Muscle layer of colon (tissue), 2 donors: ENCODE results near the gene SSX2.
"Not testable (repeated sequence)": the region's sequence is repeated elsewhere in the genome, so short reads cannot be mapped to it uniquely, and the experiment has no call there.

Experiments used
- H3K27ac ChIP-seq: one replicate; pipeline ENCODE4 v1.7.0; 2013; ENCODE audit warnings: low read depth, mild to moderate bottlenecking, low read length, moderate library complexity
- H3K27me3 ChIP-seq, 2 donors: one replicate each; pipeline ENCODE4 v1.7.0; 2013; ENCODE audit warnings: low read length in 2 of 2, mild to moderate bottlenecking in 2 of 2; ENCODE audit not compliant: insufficient read depth in 2 of 2, control insufficient read depth in 1 of 2
- H3K36me3 ChIP-seq: one replicate; pipeline ENCODE4 v1.7.0; 2013; ENCODE audit warnings: mild to moderate bottlenecking, low read length; ENCODE audit not compliant: insufficient read depth
- H3K4me1 ChIP-seq: one replicate; pipeline ENCODE4 v1.7.0; 2013; ENCODE audit warnings: mild to moderate bottlenecking, low read length; ENCODE audit not compliant: insufficient read depth
- H3K4me3 ChIP-seq, 2 donors: one replicate each; pipeline ENCODE4 v1.7.0; 2013; ENCODE audit warnings: low read length in 2 of 2, low read depth in 1 of 2, mild to moderate bottlenecking in 1 of 2, moderate library complexity in 1 of 2
- H3K9ac ChIP-seq: one replicate; pipeline ENCODE4 v1.7.0; 2013; ENCODE audit warnings: low read length
- H3K9me3 ChIP-seq: one replicate; pipeline ENCODE4 v1.7.0; 2013; ENCODE audit warnings: mild to moderate bottlenecking, low read length
- donor health status: abdominal sarcoma.
- donor health status: Adenocarcinoma of cecum.

The SSX2 gene

GRCh38 chrX:52707078-52707477 lies at the start of gene SSX2:
SSX2 (minus strand) TSS chrX:52707178; CDS start chrX:52705749, 1,429 bp downstream.
- not testable (repeated sequence) for H3K27me3 ChIP-seq, H3K4me3 ChIP-seq, H3K27ac ChIP-seq, H3K9me3 ChIP-seq, H3K9ac ChIP-seq, H3K36me3 ChIP-seq, H3K4me1 ChIP-seq

GRCh38 chrX:52750952-52751351 lies 44.0 kb upstream of the SSX2 start, which contains the start of gene SSX2B:
SSX2B (plus strand) TSS chrX:52751252; CDS start chrX:52752681, 1,429 bp downstream.
- not testable (repeated sequence) for H3K36me3 ChIP-seq, H3K4me3 ChIP-seq, H3K9ac ChIP-seq, H3K4me1 ChIP-seq, H3K27me3 ChIP-seq, H3K9me3 ChIP-seq, H3K27ac ChIP-seq

GRCh38 chrX:52692034-52692433 lies 14.9 kb downstream of the SSX2 start:
- H3K36me3 ChIP-seq, H3K27ac ChIP-seq: not testable (repeated sequence)

GRCh38 chrX:52662218-52662617 lies 44.8 kb downstream of the SSX2 start:
- H3K27me3 ChIP-seq, H3K9me3 ChIP-seq, H3K36me3 ChIP-seq, H3K4me1 ChIP-seq, H3K9ac ChIP-seq, H3K27ac ChIP-seq, H3K4me3 ChIP-seq: not testable (repeated sequence)

More at GRCh38 chrX:52692034-52692433, 14.9 kb downstream of the SSX2 start:
- not testable (repeated sequence) for H3K4me1 ChIP-seq, H3K27me3 ChIP-seq, H3K4me3 ChIP-seq, H3K9me3 ChIP-seq, H3K9ac ChIP-seq

GRCh38 chrX:52655475-52655874 lies 51.5 kb downstream of the SSX2 start:
- not testable (repeated sequence) for H3K36me3 ChIP-seq, H3K9ac ChIP-seq, H3K4me1 ChIP-seq, H3K9me3 ChIP-seq, H3K27me3 ChIP-seq, H3K27ac ChIP-seq, H3K4me3 ChIP-seq

GRCh38 chrX:52654800-52655199 lies 52.2 kb downstream of the SSX2 start, which contains the start of gene SSX7:
SSX7 (minus strand) TSS chrX:52654900; CDS start chrX:52653472, 1,428 bp downstream.
- H3K4me3 ChIP-seq, H3K4me1 ChIP-seq, H3K27me3 ChIP-seq, H3K9me3 ChIP-seq, H3K9ac ChIP-seq, H3K27ac ChIP-seq, H3K36me3 ChIP-seq: not testable (repeated sequence)

GRCh38 chrX:52650676-52651075 lies 56.3 kb downstream of the SSX2 start:
- not testable (repeated sequence) for H3K27me3 ChIP-seq, H3K27ac ChIP-seq, H3K36me3 ChIP-seq, H3K9me3 ChIP-seq, H3K4me3 ChIP-seq, H3K9ac ChIP-seq, H3K4me1 ChIP-seq

GRCh38 chrX:52648956-52649355 lies 58.0 kb downstream of the SSX2 start:
- H3K27ac ChIP-seq, H3K9ac ChIP-seq, H3K27me3 ChIP-seq, H3K9me3 ChIP-seq, H3K36me3 ChIP-seq, H3K4me1 ChIP-seq, H3K4me3 ChIP-seq: not testable (repeated sequence)
